Right ventricle myocardium inferior (tissue), 1 donor: ENCODE data around the gene CTF1. TPM values are rescaled to one million over a fixed set of nuclear protein-coding genes. Genes with fewer than 3 reads are reported as not detected.

Experiments
- ATAC-seq: fragments of 200-7000 bp; cut with Tn5 transposase; one replicate; pipeline ENCODE4 v1.9.1; 2020; ENCODE audit warnings: mild to moderate bottlenecking, moderate library complexity
- DNase-seq: peaks from one replicate; pipeline ENCODE4 v3.0.0; 2021; ENCODE audit errors: missing footprints
- intact Hi-C: fragments of 100-400 bp; cut with DNase I; formaldehyde crosslinking; loops from one replicate; pipeline ENCODE4 v1.11.0; 2022
- total RNA-seq: library from RNA; stranded (reverse); fragmentation: NEBNext Ultra II Directional; extraction: Animal tissue kit (Norgen Biotek cat#: 25700); gene quantifications from one replicate; pipeline ENCODE4 v1.2.1, GENCODE V29; 2021
- donor health status: DM: no; HTN: yes; CAD: no; lungs with severe emphysema.

The CTF1 gene
- total RNA-seq, 1 donor from 2014 or later = 8.7 TPM

- intact Hi-C loops = no loop called here
- no peak for ATAC-seq
- DNase-seq = no peak
Observed at GRCh38 chr16:30901201-30902028, 5.0 kb downstream of the CTF1 start.

- ATAC-seq = peak; percentile 90
- DNase-seq = peak; percentile 89
- intact Hi-C loops = no loop called here
Observed at GRCh38 chr16:30902029-30902972, 5.9 kb downstream of the CTF1 start.

GRCh38 chr16:30903002-30903401, 6.6 kb downstream of the CTF1 start:
- intact Hi-C loops = loop anchor here (1.0 kb wide), 1 partner anchor 59 kb away; no protein-coding TSS in a partner anchor
- ATAC-seq (no peak), DNase-seq (no peak)

- intact Hi-C loops = loop anchor here (1.0 kb wide), 1 partner anchor 59 kb away; no protein-coding TSS in a partner anchor
- DNase-seq (no peak), ATAC-seq (peak; percentile 40)
Observed at GRCh38 chr16:30903596-30903995, 7.2 kb downstream of the CTF1 start.

GRCh38 chr16:30904114-30904780, 7.8 kb downstream of the CTF1 start:
- ATAC-seq (no peak), DNase-seq (no peak)
- intact Hi-C loops = no loop called here

GRCh38 chr16:30907064-30907463, 10.7 kb downstream of the CTF1 start:
- no peak for ATAC-seq
- intact Hi-C loops = no loop called here

GRCh38 chr16:30910427-30911029, 14.1 kb downstream of the CTF1 start:
- intact Hi-C loops = no loop called here
- DNase-seq (no peak), ATAC-seq (no peak)

More at GRCh38 chr16:30907064-30907463, 10.7 kb downstream of the CTF1 start:
- DNase-seq = no peak

- intact Hi-C loops = no loop called here
- ATAC-seq (no peak), DNase-seq (no peak)
Observed at GRCh38 chr16:30912794-30913412, 16.5 kb downstream of the CTF1 start.

- no peak for ATAC-seq
- DNase-seq = no peak
- intact Hi-C loops = no loop called here
Observed at GRCh38 chr16:30914830-30915229, 18.4 kb downstream of the CTF1 start.

GRCh38 chr16:30918614-30919013, 22.2 kb downstream of the CTF1 start:
- ATAC-seq (no peak), DNase-seq (no peak)
- intact Hi-C loops = no loop called here

- DNase-seq = no peak
- intact Hi-C loops = loop anchor here (1.0 to 10.0 kb wide), 2 partner anchors 77 to 476 kb away; partner anchors contain the start of gene SEPHS2
Observed at GRCh38 chr16:30920891-30921290, 24.5 kb downstream of the CTF1 start.

GRCh38 chr16:30921459-30921747, 25.0 kb downstream of the CTF1 start:
- intact Hi-C loops = loop anchor here (1.0 to 10.0 kb wide), 2 partner anchors 77 to 477 kb away; partner anchors contain the start of gene SEPHS2
- DNase-seq (no peak), ATAC-seq (no peak)

More at GRCh38 chr16:30920891-30921290, 24.5 kb downstream of the CTF1 start:
- no peak for ATAC-seq

GRCh38 chr16:30921748-30922419, 25.5 kb downstream of the CTF1 start:
- DNase-seq = peak; percentile 92
- peak; percentile 14 for ATAC-seq
- intact Hi-C loops = loop anchor here (1.0 to 10.0 kb wide), 5 partner anchors 25 to 477 kb away; partner anchors contain the start of genes CTF1, ORAI3 and SEPHS2

- ATAC-seq = peak; percentile 89
- intact Hi-C loops = loop anchor here (1.0 to 10.0 kb wide), 4 partner anchors 26 to 478 kb away; partner anchors contain the start of genes CTF1, ORAI3 and SEPHS2
- peak; percentile 100 for DNase-seq
Observed at GRCh38 chr16:30922420-30922959, 26.1 kb downstream of the CTF1 start.

GRCh38 chr16:30922960-30923535, 26.6 kb downstream of the CTF1 start:
- ATAC-seq = peak; percentile 86
- intact Hi-C loops = loop anchor here (1.0 to 10.0 kb wide), 4 partner anchors 26 to 478 kb away; partner anchors contain the start of genes CTF1, ORAI3 and SEPHS2
- DNase-seq = peak; percentile 100

GRCh38 chr16:30923554-30924075, 27.2 kb downstream of the CTF1 start, which contains the start of gene FBXL19:
Gene FBXL19 (plus strand): TSS chr16:30923572. CDS start chr16:30925755, 2,183 bp downstream.
- DNase-seq (no peak), ATAC-seq (no peak)
- intact Hi-C loops = loop anchor here (2.0 to 10.0 kb wide), 3 partner anchors 25 to 479 kb away; partner anchors contain the start of genes CTF1, ORAI3 and SEPHS2
